Loucy (cell line): ENCODE measurements around the gene GPR61.

Experiments used
- EZH2phosphoT487 ChIP-seq: fragments of 200-600 bp; IDR thresholded peaks from 2 replicates; pipeline ENCODE4 v1.6.1; 2018; ENCODE audit warnings: antibody characterized with exemption, mild to moderate bottlenecking, moderate library complexity, borderline replicate concordance
- TF ChIP-seq, protein P1 (sequence below): fragments of 200-600 bp; sonication (generic); conservative IDR thresholded peaks from 2 replicates; pipeline ENCODE4 v1.5.1; 2014; ENCODE audit warnings: mild to moderate bottlenecking, antibody characterized with exemption, low read length

DNA sequence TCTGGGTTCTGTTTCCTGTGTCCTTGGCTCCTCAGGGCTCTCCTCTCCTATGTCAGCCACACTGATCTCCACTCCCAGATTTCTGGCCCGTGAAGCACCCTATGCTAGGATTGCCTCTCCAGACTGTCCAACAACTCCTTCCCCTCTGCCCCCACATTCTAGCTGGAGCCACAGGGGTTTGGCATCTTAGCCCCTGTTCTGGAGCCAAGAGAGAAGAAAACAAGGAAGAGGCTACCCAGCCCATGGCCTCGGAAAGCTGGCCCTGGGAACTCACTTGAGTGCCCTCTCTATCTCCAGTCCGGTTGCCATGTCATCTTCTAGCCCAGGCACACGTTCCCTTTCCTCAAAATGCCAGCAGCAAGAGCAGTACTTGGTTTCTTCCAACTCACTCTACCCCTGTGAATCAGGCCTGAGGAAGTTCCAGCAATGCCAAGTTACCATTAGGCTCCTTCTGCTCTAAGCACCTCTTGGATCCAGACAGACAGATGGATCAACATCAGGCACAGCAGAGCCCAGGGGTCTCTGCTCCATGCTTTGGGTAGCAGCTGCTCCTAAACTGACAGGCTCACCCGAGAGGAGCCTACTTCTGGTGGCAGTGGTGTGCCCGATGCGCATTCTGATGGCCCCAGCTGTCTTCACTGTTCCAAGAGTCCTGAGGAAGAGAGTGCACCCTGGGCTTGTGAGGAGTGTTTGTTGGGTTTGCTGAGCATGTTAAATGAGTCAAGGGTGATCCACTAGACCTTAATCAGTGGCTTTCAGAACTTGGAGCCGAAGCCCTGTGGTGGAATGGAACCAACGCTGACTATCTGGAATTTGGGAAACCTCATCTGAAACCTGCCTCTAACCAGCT is 11.6 kb upstream of the GPR61 start:
- TF ChIP-seq, protein P1, sequence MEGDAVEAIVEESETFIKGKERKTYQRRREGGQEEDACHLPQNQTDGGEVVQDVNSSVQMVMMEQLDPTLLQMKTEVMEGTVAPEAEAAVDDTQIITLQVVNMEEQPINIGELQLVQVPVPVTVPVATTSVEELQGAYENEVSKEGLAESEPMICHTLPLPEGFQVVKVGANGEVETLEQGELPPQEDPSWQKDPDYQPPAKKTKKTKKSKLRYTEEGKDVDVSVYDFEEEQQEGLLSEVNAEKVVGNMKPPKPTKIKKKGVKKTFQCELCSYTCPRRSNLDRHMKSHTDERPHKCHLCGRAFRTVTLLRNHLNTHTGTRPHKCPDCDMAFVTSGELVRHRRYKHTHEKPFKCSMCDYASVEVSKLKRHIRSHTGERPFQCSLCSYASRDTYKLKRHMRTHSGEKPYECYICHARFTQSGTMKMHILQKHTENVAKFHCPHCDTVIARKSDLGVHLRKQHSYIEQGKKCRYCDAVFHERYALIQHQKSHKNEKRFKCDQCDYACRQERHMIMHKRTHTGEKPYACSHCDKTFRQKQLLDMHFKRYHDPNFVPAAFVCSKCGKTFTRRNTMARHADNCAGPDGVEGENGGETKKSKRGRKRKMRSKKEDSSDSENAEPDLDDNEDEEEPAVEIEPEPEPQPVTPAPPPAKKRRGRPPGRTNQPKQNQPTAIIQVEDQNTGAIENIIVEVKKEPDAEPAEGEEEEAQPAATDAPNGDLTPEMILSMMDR: no peak
- no peak for TF ChIP-seq EZH2phosphoT487
